Activated CD4-positive, CD25-positive, alpha-beta regulatory T cell (primary cell): ENCODE data around the gene LRTM2.

Experiments used
- DNase-seq, 4 experiments: peaks; one replicate each; lab custom pipeline; 2025; lab: John Stamatoyannopoulos, UW

Gene LRTM2

DNA sequence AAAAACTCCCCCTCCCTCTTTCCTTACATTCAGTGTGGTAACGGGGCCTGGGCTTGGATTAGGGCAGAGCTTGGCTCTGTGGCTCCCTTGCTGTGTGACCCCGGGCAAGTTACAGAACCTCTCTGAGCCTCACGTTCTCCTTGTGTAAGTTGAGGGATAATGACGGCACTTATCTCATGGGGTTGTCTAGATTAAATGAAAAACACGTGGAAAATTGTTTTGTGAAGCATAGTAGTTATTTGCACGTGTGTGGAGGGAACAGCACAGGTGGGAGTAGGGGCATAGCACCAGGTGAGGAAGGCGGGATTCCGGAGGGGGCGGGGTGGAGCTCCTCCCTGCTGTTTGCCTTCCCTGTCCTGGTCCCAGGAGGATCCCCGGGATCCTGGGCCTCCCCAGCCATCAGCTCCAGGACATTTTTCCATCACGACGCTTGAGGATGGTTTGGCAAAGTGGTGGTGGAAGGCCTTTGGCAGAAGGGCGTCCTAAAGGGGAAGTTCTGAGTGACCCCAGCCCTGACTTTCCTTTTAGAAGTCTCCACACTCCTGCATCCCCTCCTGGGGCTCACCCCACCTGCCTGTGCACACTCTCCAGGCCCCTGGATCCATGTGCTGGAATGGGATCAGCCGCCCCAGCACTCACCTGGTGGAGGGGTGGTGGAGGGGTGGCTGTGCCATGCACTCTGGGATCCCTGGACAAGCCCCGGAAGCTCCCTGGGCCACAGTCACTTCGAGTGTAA, 22.7 kb downstream of the LRTM2 start:
- DNase-seq: no peak

DNA sequence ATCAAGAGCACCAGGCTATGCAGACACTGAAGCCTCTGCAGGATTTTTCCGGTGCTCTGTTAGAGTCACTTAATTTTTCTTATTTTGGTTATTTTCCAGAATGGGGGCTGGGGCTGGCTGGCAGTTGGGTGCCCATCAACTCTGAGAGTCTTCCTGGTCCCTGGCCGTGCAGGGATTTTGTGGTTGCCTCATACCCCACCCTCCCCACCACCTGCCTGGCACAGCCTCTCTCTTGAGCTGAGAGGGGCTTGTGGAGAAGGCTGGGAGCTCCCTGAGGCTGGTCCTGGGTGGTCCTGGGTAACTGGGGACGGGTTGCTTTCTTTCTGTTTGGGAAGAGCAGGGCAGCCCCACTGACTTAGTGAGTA, 23.3 kb downstream of the LRTM2 start:
- no peak for DNase-seq

GRCh38 chr12:1844223-1844622, 23.9 kb downstream of the LRTM2 start:
- no peak for DNase-seq

DNA sequence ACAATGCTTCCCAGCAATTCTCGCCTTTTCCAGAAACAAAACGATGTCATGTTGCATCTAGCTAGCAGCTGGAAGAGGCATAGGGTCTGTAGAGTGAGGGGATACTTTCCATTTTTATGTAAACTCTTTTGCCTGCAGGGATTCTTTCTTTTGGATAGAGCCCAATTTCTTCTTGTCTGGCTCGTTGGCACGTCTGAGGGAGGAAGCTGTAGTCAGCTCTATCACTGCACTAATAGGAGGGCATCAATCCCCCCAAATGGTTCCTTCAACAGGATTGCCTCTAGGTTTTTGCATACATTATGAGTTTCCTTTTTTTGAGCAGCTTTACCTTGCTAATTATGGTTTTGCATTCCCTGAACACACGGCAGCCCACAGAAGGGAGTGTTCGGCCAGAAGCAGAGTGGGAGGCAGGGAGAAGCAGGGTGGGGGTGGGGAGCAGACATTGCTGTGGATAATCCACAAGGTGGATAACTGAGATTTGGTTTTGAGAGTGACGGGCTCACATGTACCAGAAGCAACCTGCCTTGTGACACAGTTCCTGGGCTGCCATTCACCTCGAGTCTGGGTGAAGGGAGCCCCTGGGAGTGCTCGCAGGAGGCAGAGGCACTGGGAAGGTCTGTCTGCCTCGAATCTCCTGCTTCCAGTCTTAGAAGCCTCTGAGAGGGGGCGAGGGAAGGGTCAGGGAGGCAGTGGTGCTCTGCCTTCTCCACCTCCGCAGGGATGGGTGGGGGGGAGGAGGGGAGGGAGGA, 24.5 kb downstream of the LRTM2 start:
- DNase-seq: no peak

DNA sequence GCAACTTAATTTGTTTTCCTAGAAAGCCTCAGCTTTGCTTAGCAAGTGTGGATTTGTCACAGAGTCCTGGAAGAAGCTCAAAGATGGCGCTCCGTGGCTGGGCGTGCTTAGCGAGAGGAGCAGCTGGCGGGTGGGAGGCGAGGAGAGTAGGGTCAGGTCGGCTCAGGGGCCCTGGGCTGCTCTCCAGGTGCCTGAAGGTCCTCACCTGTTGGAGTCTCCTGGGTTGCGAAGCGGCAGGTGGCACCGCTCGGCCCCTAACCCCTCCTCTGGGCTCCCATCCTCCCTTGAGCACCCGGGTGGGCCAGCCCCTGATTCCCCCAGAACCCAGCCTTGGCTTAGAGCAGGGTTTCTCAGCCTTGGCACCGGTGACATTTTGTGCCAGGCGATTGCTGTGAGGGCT, 25.1 kb downstream of the LRTM2 start:
- no peak for DNase-seq

GRCh38 chr12:1845886-1846285, 25.5 kb downstream of the LRTM2 start:
- DNase-seq: no peak

GRCh38 chr12:1846421-1847405, 26.3 kb downstream of the LRTM2 start:
- DNase-seq: no peak

GRCh38 chr12:1847411-1847810, 27.0 kb downstream of the LRTM2 start:
- no peak for DNase-seq

DNA sequence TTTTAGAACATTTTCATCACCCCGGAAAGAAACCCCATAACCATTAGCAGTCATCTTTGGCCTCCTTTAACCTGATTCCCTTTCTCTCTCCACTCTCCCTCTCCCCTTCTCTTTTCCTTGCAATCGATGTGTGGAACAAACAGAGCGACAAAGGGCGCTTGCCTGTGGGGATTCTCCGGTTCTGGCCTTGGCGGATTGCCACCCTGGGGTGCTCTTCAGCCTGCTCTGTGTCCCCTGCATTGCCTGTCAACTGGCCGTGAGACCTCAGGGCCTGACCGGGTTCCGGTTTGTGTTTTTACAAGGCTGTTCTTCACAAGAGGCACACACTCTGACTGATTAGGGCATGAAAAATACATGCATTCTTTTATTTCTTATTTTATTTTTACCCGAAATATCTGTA, 27.8 kb downstream of the LRTM2 start:
- DNase-seq: no peak

DNA sequence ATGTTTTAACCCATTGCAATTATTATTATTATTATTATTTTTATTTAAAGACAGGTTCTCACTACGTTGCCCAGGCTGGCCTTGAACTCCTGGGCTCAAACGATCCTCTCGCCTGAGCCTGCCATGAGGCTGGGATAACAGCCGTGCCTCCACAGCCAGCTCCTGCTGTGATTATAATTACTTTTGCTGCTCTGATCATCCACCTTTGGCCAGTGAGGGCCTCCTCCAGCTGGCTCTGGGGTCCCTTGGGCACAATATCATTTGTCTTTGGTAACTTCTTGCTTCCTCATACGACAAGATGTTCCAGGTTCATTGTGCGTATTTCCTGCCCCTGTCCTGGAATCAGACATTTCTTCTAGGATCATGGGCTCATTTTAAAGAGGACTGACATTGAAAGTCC, 28.4 kb downstream of the LRTM2 start:
- DNase-seq: no peak

GRCh38 chr12:1851151-1851701, 30.9 kb downstream of the LRTM2 start:
- DNase-seq: no peak

DNA sequence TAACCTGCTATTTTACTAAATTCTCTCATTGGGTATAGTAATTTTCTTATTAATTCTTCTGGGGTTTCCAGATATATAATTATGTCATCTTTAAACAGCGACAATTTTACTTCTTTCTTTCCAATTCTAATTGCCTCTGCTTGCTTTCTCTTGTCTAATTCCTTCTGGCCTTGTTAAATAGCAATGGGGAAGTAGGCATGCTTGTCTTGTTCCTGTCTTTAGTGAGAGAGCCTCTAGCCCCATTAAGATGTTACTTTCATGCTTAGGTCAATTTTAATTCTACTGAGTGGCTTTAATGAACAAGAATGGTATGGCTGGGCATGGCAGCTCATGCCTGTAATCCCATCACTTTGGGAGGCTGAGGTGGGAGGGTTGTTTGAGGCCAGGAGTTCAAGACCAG, 31.7 kb downstream of the LRTM2 start:
- no peak for DNase-seq

DNA sequence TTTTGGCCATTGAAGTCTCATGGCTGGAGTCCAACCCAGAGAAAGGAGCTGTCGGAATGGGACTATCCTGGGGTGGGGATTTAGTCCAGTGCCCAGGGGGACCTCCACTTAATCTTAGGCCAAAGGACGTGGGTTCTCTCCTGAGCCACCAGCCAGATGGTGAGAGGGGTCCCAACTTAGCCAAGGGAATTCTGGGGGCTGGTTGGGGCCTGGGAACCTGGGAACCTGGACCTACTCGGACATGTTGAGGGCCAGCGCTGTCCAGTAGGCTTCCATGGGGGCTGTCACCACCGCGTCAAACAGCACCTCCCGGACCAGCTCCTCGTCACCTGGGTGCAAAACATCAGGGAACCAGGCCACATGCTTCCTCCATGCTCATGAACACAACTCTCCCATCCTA, 33.4 kb downstream of the LRTM2 start:
- no peak for DNase-seq

GRCh38 chr12:1855241-1855640, 34.9 kb downstream of the LRTM2 start:
- DNase-seq: no peak

DNA sequence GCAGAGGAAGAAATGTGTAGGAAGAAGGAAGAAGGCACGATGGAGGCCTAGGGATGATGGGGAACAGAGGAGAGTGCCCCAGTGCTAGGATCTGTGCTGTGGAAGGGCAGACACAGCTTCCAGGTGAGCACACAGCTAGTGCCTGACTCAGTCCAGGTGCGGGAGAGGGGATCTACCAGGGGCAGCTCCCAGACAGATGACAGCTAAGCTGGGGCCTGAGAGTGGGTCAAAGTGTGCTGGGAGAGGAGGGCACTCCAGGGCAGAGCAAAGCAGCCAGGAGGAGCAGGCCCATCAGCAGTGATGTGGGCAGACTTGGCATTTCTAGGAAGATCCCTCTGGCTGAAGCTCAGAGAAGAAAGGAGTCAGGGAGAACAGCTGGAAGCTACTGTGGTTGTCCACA, 36.7 kb downstream of the LRTM2 start:
- DNase-seq: no peak

DNA sequence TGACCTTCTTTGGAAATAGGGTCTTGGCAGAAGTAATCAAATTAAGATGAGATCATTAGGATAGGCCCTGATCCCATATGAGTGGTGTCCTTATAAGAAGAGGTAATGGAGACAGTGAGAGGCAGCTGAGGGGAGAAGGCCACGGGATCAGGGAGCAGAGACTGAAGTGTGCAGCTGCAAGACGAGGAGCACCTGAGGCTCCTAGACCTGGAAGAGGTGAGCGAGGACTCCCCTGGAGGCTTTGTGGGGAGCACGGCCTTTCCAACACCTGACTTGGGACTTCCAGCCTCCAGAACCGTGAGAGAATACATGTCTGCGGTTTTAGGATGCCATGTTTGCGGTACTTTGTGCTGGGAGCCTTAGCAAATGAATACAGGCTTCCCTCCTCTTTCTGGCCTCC, 37.5 kb downstream of the LRTM2 start:
- DNase-seq: no peak

- DNase-seq: no peak
Observed at GRCh38 chr12:1858456-1858855, 38.1 kb downstream of the LRTM2 start.

DNA sequence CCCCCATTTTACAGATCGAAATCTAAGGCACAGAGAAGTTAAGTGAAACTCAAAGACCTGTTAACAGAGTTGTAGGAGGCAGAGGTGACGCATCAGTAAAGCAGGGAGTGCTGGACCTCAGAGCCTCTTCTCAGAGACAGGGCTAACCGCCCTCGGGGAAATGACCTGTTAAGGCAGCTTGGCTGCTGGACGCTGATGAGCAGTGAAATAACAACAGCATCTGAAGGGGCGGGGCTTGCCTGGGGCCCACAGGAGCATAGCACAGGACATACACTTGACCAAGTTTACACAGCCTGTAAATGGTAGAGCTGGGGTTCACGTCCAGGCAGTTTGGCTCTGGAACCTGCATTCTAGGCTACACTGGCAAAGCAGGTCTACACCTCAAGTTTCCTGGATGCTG, 39.3 kb downstream of the LRTM2 start:
- DNase-seq: no peak

DNA sequence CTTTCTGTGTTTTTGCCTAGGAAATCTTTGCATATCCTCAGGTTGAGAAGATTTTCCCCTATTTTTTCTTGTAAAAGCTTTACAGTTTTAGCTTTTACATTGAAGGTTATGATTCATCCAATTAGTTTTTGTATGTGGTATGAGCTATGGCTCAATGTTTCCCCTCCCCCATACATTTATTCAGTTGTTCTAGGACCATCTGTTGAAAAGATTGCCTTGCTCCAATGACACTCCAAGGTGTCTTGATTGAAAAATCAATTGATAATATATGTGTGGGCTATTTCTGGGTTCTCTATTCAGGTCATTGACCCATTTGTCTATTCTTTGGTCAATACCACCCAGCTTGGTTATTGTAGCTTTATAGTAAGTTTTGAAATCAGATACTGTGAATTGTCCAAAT, 42.6 kb downstream of the LRTM2 start:
- DNase-seq: no peak

DNA sequence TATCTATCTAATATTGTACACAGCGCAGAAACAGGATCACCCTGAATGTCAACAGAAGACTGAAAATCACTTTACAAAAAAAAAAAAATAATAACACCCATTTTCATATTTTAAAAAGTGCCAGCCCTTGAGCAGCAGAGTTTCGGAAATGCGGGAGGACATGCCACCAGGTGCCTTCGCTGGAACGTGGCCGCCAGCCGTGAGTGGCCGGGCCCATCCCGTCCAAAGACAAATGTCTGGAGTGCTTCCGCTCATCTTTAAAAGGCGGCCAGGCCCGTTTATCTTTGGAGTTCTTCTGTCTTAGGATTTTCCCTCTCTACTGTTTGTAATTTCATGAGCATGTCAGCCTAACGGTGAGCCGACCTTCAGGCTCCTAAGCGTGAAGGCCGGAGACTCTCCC, 43.5 kb downstream of the LRTM2 start:
- no peak for DNase-seq

- DNase-seq: no peak
Observed at GRCh38 chr12:1864456-1864855, 44.1 kb downstream of the LRTM2 start.

GRCh38 chr12:1864867-1865266, 44.5 kb downstream of the LRTM2 start:
- DNase-seq: no peak
